GM12875 (cell line): ENCODE data around the gene CD40.
"Not testable (repeated sequence)": the region's sequence is repeated elsewhere in the genome, so short reads cannot be mapped to it uniquely, and the experiment has no call there.

ENCODE experiments used
- H3K4me3 ChIP-seq: one replicate; pipeline ENCODE4 v1.5.1; 2011; ENCODE audit warnings: low read depth, low read length, control low read depth
- TF ChIP-seq, protein P1 (sequence below): IDR thresholded peaks from 2 replicates; pipeline ENCODE4 v1.5.1; 2011; ENCODE audit warnings: low read depth, mild to moderate bottlenecking, control low read depth, inconsistent platforms, low read length, moderate library complexity, borderline replicate concordance; ENCODE audit not compliant: insufficient read depth

CD40 gene

DNA sequence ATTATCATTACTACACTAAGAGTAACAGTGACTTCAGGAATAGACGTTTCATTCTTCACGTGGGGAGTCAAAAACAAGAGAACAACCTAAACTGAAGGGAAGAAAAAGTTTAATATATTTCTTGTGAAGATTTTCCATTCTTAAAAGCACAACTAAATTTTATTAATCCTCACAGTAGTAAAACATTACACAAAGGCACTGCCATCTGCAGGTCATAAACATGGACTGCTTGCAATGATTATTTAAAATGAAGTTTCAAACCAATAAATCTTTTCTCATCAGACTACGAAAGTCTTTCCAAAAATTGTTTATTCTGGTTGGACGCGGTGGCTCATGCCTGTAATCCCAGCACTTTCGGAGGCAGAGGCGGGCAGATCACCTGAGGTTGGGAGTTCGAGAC is 31.0 kb upstream of the CD40 start:
- TF ChIP-seq, protein P1, sequence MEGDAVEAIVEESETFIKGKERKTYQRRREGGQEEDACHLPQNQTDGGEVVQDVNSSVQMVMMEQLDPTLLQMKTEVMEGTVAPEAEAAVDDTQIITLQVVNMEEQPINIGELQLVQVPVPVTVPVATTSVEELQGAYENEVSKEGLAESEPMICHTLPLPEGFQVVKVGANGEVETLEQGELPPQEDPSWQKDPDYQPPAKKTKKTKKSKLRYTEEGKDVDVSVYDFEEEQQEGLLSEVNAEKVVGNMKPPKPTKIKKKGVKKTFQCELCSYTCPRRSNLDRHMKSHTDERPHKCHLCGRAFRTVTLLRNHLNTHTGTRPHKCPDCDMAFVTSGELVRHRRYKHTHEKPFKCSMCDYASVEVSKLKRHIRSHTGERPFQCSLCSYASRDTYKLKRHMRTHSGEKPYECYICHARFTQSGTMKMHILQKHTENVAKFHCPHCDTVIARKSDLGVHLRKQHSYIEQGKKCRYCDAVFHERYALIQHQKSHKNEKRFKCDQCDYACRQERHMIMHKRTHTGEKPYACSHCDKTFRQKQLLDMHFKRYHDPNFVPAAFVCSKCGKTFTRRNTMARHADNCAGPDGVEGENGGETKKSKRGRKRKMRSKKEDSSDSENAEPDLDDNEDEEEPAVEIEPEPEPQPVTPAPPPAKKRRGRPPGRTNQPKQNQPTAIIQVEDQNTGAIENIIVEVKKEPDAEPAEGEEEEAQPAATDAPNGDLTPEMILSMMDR = no peak
- no peak overlapping the region for H3K4me3 ChIP-seq

DNA sequence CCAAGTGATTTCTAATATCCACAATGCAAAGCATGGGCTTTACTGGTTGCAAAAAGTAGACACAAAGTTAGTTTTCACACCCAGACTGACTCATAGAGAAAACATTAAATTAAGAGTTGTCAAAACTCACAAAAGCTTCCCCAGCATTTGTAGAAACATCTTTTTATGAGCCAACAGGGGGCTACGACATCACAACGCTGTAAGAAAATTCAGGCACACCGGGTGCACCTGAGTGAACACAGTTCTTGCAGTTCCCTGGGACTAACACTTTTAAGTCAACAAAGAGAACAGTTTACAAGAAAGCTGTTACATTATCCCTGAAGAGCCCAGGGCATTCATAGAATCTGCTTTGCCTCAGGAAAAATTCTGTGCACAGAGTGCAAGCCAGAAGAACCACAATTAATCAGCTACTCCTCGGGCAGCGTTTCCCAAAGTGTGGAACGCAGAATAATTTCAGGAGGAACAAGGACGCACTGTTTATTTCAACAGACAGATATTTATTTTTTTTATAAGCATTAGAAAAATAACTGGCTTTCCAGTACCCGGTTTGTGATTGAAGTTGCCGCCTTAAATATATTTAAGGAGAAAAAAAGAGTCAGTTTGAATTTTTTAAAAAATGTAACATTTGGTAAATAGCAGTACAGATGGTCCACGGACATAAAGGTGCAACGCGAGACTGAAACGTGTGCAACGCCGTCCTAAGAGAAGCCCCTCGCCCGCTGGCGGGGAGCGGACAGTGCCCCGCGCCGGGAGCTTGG is 29.5 kb upstream of the CD40 start:
- TF ChIP-seq, protein P1 = no peak

DNA sequence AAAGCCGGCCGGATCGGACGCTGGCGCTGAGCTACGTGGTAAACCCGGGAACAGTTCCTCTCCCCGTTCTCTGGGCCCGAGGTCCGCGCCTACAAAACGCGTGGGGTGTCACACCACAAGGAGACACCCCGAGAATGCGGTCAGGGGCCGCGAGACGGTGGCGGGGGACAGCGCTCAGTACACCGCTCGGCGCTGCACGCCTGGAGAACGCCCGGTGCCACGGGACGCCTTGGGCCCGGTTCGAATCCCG is 29.0 kb upstream of the CD40 start:
- peak overlapping the region; percentile 81 for H3K4me3 ChIP-seq
- TF ChIP-seq, protein P1 = no peak

More for the DNA sequence above, 29.5 kb upstream of the CD40 start:
- peak overlapping the region; percentile 81 for H3K4me3 ChIP-seq

DNA sequence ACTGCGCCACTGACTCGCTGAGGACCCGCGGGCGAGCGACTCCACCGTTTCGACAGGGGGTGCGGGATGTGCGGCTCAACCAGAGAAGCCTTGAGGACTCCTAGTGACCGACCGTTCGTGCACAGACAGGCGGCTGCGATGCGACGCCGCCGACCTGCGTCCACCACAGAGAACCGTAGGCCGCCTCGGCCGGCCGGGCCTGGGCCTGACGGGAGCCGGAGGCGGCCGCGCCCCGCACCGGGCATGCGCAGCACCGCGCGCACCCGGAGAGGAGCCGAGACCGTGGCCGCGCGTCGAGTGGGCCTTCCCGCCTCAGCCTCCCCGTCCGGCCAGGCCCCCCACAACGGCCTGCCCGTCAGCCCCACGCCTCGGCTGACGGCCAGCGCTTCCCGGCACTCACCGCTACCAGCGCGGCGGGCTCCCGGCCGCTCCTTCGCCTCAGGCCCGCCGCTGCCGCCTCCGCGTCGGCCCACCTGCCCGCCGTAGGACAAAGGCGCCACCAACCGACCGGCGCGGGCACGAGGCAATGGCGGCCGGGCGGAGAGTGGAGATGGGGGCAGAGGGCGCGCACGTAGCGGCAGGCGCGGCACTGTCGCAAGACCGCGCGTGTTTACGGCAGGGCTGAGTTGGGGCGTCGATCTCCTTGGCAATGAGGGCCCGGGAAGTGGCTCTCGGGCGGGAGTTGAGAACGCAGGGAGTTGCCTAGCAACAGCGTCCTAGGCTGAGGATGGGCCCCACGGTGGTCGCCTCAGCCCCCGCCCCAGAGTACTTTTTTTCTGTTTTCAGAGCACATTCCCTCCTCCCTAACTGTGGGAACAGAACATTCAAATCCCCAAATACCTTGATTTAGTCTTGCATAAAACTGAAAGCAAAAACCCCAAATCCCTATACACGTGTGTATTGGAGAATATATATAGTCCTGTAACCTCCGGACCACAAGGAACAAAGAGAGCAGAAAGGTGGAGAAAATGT is 28.4 kb upstream of the CD40 start, which contains the start of gene NCOA5:
Gene NCOA5 (minus strand): TSS at position 546 of the 972 bp plus-strand sequence. CDS start 10,538 bp downstream, outside the sequence.
- TF ChIP-seq, protein P1 = no peak

DNA sequence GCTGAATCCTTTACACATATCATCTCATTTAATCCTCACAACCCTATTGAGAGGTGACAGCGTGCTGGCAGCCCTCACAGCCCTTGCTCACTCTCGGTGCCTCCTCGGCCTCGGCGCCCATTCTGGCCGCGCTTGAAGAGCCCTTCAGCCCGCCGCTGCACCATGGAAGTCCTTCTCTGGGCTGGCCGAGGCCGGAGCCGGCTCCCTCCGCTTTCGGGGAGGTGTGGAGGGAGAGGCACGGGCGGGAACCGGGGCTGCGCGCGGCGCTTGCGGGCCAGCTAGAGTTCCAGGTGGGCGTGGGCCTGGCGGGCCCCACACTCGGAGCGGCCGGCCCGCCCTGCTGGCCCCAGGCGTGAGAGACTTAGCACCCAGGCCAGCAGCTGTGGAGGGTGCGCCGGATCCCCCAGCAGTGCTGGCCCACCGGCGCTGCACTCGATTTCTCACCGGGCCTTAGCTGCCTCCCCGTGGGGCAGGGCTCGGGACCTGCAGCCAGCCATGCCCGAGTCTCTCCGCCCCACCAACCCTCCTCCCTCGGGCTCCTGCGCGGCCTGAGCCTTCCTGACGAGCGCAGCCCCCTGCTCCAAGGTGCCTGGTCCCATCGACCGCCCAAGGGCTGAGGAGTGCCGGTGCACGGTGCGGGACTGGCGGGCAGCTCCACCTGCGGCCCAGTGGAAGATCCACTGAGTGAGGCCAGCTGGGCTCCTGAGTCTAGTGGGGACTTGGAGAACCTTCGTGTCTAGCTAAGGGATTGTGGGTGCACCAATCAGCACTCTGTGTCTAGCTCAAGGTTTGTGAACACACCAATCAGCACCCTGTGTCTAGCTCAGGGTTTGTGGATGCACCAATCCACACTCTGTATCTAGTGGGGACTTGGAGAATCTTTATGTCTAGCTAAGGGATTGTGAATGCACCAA is 26.2 kb upstream of the CD40 start:
- H3K4me3 ChIP-seq = not testable (repeated sequence)

More for the DNA sequence above, 28.4 kb upstream of the CD40 start, which contains the start of gene NCOA5:
- H3K4me3 ChIP-seq = peak within 1 kb of the TSS; percentile 81

DNA sequence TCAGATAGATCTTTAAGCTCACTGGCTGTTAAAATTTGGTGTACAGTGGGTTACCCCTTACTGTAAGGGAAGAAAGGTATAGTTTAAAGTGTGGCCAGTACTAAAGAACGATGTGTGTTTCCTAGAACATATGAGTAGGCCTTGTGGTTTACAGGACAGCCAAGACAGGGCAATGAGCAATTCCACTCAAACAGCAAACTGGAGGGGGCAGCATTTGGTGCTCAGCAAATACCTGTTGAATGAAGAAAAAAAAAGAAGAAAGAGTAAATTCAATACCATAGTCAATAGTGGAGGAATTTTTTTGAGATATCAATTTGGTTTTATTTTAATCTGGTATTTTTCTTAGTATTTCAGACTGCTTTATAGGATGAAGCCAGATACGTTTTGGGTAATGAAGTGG is 24.6 kb upstream of the CD40 start:
- TF ChIP-seq, protein P1 = no peak
- H3K4me3 ChIP-seq = no peak overlapping the region

DNA sequence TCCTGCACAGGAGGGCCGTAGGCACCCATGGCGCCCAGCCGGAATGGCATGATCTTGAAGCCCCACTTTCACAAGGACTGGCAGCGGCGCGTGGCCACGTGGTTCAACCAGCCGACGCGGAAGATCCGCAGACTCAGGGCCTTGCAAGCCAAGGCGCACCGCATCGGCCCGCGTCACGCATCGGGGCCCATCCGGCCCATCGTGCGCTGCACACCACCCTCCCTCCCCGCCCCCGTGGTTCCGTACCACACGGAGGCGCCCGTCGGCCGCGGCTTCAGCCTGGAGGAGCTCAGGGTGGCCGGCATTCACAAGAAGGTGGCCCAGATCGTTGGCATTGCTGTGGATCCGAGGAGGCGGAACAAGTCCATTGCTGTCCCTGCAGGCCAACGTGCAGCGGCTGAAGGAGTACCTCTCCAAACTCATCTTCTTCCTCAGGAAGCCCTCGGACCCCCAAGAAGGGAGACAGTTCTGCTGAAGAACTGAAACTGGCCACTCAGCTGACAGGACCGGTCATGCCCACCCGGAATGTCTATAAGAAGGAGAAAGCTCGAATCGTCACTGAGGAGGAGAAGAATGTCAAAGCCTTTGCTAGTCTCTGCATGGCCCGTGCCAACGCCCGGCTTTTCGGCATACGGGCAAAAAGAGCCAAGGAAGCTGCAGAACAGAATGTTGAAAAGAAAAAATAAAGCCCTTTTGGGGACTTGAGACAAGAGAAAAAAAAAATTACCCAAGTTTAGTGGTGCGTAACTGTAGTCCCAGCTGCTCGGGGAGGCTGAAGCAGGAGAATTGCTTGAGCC is 18.4 kb upstream of the CD40 start:
- no peak overlapping the region for H3K4me3 ChIP-seq

DNA sequence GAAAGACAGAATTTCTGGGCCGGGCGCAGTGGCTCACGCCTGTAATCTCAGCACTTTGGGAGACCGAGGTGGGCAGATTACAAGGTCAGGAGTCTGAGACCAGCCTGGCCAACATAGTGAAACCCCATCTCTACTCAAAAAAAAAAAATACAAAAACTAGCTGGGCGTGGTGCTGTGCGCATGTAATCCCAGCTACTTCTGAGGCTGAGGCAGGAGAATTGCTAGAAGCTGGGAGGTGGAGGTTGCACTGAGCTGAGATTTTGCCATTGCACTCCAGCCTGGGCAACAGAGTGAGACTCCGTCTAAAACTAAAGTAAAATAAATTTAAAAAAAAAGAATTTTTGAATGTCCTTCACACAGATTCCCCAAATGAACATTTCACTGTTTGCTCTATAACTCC is 17.7 kb upstream of the CD40 start:
- H3K4me3 ChIP-seq = not testable (repeated sequence)

More for the DNA sequence above, 18.4 kb upstream of the CD40 start:
- TF ChIP-seq, protein P1 = peak; percentile 45; the same call in 1 of the 2 replicates
